ENCODE data around the gene FJX1. TPM values are rescaled to one million over a fixed set of nuclear protein-coding genes. Genes with fewer than 3 reads are reported as not detected.

The FJX1 gene
- total RNA-seq, 1 experiment from 2014 or later: 8.3 TPM

DNA sequence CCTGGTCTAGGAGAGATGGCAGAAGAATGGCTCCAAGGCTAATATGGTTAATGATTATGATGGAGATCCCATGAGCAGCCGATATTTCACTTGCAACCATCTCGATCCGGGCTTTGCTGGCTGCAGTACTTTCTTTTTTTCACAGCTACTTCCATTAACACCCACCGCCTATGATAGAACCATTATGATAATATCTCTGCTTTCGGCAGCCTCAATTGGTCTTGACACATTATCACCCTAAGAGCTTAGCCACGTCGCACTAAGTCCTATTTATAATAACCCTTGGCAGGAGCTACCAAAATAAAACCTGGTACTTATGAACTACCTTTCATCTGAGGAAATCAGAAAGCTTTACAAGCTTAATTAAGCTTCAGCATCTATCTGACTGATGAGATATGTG lies 7.6 kb upstream of the FJX1 start:
- H3K27me3 Mint-ChIP-seq (ENCODE audit: low read depth): peaks cover 21% of the 10 kb centered on the region
- no peak overlapping the region for H3K27ac Mint-ChIP-seq
- H3K4me1 Mint-ChIP-seq: peaks cover 19% of the 10 kb centered on the region
- DNase-seq (ENCODE audit: low spot score) (no peak), ATAC-seq (no peak)
- no peaks in the 10 kb centered on the region for H3K36me3 Mint-ChIP-seq
- CTCF ChIA-PET: interaction anchor here (1.2 to 2.9 kb wide), 6 partner anchors 64 to 882 kb away, joined by 3 to 19 read pairs (median 4); no protein-coding TSS in a partner anchor
- H3K9me3 Mint-ChIP-seq: no peaks in the 10 kb centered on the region
- no peak overlapping the region for H3K4me3 Mint-ChIP-seq
- POLR2A ChIA-PET: no interaction called here
- TF ChIP-seq, protein P1, sequence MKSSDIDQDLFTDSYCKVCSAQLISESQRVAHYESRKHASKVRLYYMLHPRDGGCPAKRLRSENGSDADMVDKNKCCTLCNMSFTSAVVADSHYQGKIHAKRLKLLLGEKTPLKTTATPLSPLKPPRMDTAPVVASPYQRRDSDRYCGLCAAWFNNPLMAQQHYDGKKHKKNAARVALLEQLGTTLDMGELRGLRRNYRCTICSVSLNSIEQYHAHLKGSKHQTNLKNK (CRISPR knock-in tag; IDR thresholded peaks at IDR 0.05): no peak
- TF ChIP-seq FOXJ3 (CRISPR knock-in tag; IDR thresholded peaks at IDR 0.05; ENCODE audit: borderline replicate concordance): no peak
- no peak for TF ChIP-seq ZNF263 (CRISPR knock-in tag; IDR thresholded peaks at IDR 0.05; ENCODE audit: low read depth)
- TF ChIP-seq, protein P2, sequence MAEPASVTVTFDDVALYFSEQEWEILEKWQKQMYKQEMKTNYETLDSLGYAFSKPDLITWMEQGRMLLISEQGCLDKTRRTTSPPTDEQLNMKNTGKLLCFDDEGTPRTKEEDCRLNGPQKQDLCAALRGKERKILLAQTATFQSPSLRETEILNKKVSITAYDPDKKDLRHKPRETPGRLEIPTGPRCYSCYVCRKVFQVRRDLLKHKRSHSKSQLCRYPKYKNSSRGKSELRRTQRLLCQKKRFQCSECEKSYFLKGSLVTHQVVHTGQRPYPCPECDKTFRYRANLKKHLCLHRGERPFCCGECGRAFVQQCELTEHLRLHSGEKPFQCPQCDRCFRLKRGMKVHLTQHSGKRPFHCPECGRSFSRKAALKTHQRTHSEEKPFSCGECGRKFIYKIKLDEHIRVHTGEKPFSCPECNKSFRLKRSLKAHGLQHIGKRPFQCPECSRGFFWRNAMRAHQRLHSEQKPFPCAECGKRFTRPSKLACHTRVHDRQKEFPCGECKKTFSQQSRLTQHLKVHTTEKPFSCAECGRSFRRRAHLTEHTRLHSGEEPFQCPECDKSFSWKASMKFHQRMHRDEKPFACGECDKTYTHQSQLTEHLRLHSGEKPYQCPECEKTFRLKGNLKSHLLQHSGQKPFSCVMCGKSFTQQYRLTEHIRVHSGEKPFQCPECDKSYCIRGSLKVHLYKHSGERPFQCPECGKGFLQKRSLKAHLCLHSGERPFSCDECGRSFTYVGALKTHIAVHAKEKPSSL (CRISPR knock-in tag; conservative IDR thresholded peaks at IDR 0.05): no peak
- TF ChIP-seq SMAD4 (CRISPR knock-in tag; IDR thresholded peaks at IDR 0.05): no peak
- no peak for TF ChIP-seq CREM (CRISPR knock-in tag; IDR thresholded peaks at IDR 0.05)
- TF ChIP-seq, protein P3, sequence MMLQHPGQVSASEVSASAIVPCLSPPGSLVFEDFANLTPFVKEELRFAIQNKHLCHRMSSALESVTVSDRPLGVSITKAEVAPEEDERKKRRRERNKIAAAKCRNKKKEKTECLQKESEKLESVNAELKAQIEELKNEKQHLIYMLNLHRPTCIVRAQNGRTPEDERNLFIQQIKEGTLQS (CRISPR knock-in tag; conservative IDR thresholded peaks at IDR 0.05): no peak
- TF ChIP-seq ZNF423 (CRISPR knock-in tag; IDR thresholded peaks at IDR 0.05): no peak
- TF ChIP-seq KAT7 (CRISPR knock-in tag; IDR thresholded peaks at IDR 0.05; ENCODE audit: borderline replicate concordance): no peak
- TF ChIP-seq ETV6 (CRISPR knock-in tag; IDR thresholded peaks at IDR 0.05): no peak
- TF ChIP-seq, protein P4, sequence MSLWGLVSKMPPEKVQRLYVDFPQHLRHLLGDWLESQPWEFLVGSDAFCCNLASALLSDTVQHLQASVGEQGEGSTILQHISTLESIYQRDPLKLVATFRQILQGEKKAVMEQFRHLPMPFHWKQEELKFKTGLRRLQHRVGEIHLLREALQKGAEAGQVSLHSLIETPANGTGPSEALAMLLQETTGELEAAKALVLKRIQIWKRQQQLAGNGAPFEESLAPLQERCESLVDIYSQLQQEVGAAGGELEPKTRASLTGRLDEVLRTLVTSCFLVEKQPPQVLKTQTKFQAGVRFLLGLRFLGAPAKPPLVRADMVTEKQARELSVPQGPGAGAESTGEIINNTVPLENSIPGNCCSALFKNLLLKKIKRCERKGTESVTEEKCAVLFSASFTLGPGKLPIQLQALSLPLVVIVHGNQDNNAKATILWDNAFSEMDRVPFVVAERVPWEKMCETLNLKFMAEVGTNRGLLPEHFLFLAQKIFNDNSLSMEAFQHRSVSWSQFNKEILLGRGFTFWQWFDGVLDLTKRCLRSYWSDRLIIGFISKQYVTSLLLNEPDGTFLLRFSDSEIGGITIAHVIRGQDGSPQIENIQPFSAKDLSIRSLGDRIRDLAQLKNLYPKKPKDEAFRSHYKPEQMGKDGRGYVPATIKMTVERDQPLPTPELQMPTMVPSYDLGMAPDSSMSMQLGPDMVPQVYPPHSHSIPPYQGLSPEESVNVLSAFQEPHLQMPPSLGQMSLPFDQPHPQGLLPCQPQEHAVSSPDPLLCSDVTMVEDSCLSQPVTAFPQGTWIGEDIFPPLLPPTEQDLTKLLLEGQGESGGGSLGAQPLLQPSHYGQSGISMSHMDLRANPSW (CRISPR knock-in tag; conservative IDR thresholded peaks at IDR 0.05; ENCODE audit: low read depth): no peak
- TF ChIP-seq, protein P5, sequence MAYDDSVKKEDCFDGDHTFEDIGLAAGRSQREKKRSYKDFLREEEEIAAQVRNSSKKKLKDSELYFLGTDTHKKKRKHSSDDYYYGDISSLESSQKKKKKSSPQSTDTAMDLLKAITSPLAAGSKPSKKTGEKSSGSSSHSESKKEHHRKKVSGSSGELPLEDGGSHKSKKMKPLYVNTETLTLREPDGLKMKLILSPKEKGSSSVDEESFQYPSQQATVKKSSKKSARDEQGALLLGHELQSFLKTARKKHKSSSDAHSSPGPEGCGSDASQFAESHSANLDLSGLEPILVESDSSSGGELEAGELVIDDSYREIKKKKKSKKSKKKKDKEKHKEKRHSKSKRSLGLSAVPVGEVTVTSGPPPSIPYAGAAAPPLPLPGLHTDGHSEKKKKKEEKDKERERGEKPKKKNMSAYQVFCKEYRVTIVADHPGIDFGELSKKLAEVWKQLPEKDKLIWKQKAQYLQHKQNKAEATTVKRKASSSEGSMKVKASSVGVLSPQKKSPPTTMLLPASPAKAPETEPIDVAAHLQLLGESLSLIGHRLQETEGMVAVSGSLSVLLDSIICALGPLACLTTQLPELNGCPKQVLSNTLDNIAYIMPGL (CRISPR knock-in tag; IDR thresholded peaks at IDR 0.05): no peak
- TF ChIP-seq TEAD4 (CRISPR knock-in tag; IDR thresholded peaks at IDR 0.05): no peak
- TF ChIP-seq ZNF121 (CRISPR knock-in tag; IDR thresholded peaks at IDR 0.05): no peak
- no peak for TF ChIP-seq EMX1 (CRISPR knock-in tag; IDR thresholded peaks at IDR 0.05)
- no peak for TF ChIP-seq CBFB (CRISPR knock-in tag; IDR thresholded peaks at IDR 0.05; ENCODE audit: low read depth)

DNA sequence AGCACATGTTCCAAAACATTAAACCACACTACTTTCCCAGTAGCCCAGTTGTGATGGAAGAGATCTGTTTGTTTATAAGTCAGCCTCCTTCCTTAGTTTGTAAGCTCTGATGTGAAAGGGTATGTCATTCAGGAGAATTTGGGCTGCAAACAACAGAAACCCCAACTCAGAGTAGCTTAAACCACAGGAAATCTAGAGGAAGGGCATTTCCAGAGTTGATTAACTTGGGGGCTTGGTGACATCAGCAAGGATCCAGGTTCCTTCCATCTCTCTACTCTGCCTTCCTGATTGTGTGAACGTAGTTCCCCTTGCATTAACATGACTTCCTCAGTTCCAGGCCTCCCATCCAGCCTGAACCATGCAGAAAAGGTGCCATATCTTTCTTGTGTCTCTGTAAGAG lies 6.5 kb upstream of the FJX1 start:
- H3K9me3 Mint-ChIP-seq: no peaks in the 10 kb centered on the region
- POLR2A ChIA-PET: no interaction called here
- no peak for DNase-seq (ENCODE audit: low spot score)
- ATAC-seq: no peak
- no peak overlapping the region for H3K27ac Mint-ChIP-seq
- CTCF ChIA-PET: interaction anchor here (1.2 to 2.9 kb wide), 5 partner anchors 66 to 654 kb away, joined by 3 to 19 read pairs (median 5); no protein-coding TSS in a partner anchor
- no peak overlapping the region for H3K4me3 Mint-ChIP-seq
- TF ChIP-seq, protein P3 (CRISPR knock-in tag; conservative IDR thresholded peaks at IDR 0.05): no peak
- TF ChIP-seq CBFB (CRISPR knock-in tag; IDR thresholded peaks at IDR 0.05; ENCODE audit: low read depth) (no peak), MXD4 (CRISPR knock-in tag; IDR thresholded peaks at IDR 0.05; ENCODE audit: borderline replicate concordance) (no peak), ZNF423 (CRISPR knock-in tag; IDR thresholded peaks at IDR 0.05) (no peak), ZNF671 (CRISPR knock-in tag; IDR thresholded peaks at IDR 0.05) (no peak), NFE2L1 (CRISPR knock-in tag; IDR thresholded peaks at IDR 0.05) (no peak), PRRX2 (CRISPR knock-in tag; IDR thresholded peaks at IDR 0.05) (no peak), ETV6 (CRISPR knock-in tag; IDR thresholded peaks at IDR 0.05) (no peak), KAT7 (CRISPR knock-in tag; IDR thresholded peaks at IDR 0.05; ENCODE audit: borderline replicate concordance) (no peak)
- TF ChIP-seq, protein P6, sequence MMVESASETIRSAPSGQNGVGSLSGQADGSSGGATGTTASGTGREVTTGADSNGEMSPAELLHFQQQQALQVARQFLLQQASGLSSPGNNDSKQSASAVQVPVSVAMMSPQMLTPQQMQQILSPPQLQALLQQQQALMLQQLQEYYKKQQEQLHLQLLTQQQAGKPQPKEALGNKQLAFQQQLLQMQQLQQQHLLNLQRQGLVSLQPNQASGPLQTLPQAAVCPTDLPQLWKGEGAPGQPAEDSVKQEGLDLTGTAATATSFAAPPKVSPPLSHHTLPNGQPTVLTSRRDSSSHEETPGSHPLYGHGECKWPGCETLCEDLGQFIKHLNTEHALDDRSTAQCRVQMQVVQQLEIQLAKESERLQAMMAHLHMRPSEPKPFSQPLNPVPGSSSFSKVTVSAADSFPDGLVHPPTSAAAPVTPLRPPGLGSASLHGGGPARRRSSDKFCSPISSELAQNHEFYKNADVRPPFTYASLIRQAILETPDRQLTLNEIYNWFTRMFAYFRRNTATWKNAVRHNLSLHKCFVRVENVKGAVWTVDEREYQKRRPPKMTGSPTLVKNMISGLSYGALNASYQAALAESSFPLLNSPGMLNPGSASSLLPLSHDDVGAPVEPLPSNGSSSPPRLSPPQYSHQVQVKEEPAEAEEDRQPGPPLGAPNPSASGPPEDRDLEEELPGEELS (CRISPR knock-in tag; IDR thresholded peaks at IDR 0.05): no peak
- TF ChIP-seq, protein P7, sequence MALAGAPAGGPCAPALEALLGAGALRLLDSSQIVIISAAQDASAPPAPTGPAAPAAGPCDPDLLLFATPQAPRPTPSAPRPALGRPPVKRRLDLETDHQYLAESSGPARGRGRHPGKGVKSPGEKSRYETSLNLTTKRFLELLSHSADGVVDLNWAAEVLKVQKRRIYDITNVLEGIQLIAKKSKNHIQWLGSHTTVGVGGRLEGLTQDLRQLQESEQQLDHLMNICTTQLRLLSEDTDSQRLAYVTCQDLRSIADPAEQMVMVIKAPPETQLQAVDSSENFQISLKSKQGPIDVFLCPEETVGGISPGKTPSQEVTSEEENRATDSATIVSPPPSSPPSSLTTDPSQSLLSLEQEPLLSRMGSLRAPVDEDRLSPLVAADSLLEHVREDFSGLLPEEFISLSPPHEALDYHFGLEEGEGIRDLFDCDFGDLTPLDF (CRISPR knock-in tag; IDR thresholded peaks at IDR 0.05): no peak
- H3K36me3 Mint-ChIP-seq: no peaks in the 10 kb centered on the region
- peaks cover 26% of the 10 kb centered on the region for H3K4me1 Mint-ChIP-seq
- H3K27me3 Mint-ChIP-seq (ENCODE audit: low read depth): peaks cover 27% of the 10 kb centered on the region
